ENCODE data around the gene CDCA4. TPM values are rescaled to one million over a fixed set of nuclear protein-coding genes. Genes with fewer than 3 reads are reported as not detected.
A peak's percentile ranks its signal among the peaks of the same experiment; 100 is the strongest.

CDCA4 gene
- total RNA-seq, 2 experiments from 2014 or later, result 17.7 to 18.8 TPM

DNA sequence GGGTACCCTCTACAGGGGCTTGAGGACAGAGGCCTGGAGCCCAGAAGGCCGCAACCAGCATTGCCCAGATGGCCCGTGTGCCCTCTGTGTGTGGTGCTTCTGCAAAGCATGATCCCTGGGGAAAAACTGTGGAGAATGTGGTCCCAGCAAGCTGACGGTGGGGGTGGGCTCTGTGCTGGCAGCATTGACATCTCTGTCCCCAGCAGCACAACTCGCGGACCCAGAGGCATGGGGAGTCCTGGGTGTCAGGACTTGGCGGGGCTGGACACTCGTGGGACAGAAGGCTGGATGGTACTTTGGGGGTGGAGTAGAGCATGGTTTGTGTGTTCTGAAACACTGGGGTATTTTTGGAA, 31.0 kb downstream of the CDCA4 start:
- Mint-ChIP-seq H3K27ac (no peak overlapping the region), H3K36me3 (ENCODE audit: low read depth) (no peaks in the 10 kb centered on the region), H3K9me3 (no peaks in the 10 kb centered on the region), H3K27me3 (no peaks in the 10 kb centered on the region), H3K4me3 (no peak overlapping the region), H3K4me1 (ENCODE audit: low read depth) (no peaks in the 10 kb centered on the region)
- Histone ChIP-seq H3K36me3 (ENCODE audit: insufficient read depth, low read length) (no peaks in the 10 kb centered on the region), H3K9me3 (ENCODE audit: control insufficient read depth in 1 of 2, insufficient read depth in 1 of 2, low read length in 2 of 2) (no peaks in the 10 kb centered on the region), H3K4me1 (ENCODE audit: insufficient read depth, low read length) (peaks cover 13% of the 10 kb centered on the region), H3K27me3 (ENCODE audit: control insufficient read depth in 1 of 2, insufficient read depth in 2 of 2, low read length in 2 of 2) (no peaks in the 10 kb centered on the region), H3K4me3 (ENCODE audit: low read length) (no peak overlapping the region), H3K27ac (ENCODE audit: low read depth in 1 of 2, low read length in 2 of 2) (no peak overlapping the region)
- TF ChIP-seq, protein P1, sequence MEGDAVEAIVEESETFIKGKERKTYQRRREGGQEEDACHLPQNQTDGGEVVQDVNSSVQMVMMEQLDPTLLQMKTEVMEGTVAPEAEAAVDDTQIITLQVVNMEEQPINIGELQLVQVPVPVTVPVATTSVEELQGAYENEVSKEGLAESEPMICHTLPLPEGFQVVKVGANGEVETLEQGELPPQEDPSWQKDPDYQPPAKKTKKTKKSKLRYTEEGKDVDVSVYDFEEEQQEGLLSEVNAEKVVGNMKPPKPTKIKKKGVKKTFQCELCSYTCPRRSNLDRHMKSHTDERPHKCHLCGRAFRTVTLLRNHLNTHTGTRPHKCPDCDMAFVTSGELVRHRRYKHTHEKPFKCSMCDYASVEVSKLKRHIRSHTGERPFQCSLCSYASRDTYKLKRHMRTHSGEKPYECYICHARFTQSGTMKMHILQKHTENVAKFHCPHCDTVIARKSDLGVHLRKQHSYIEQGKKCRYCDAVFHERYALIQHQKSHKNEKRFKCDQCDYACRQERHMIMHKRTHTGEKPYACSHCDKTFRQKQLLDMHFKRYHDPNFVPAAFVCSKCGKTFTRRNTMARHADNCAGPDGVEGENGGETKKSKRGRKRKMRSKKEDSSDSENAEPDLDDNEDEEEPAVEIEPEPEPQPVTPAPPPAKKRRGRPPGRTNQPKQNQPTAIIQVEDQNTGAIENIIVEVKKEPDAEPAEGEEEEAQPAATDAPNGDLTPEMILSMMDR (IDR thresholded peaks at IDR 0.05), result no peak
- DNase-seq (no peak), ATAC-seq (ENCODE audit: poor library complexity) (no peak)
- ChIA-PET CTCF (no interaction called here), POLR2A (no interaction called here)
- intact Hi-C loops (cut with DNase I, micrococcal nuclease), result no loop called here

DNA sequence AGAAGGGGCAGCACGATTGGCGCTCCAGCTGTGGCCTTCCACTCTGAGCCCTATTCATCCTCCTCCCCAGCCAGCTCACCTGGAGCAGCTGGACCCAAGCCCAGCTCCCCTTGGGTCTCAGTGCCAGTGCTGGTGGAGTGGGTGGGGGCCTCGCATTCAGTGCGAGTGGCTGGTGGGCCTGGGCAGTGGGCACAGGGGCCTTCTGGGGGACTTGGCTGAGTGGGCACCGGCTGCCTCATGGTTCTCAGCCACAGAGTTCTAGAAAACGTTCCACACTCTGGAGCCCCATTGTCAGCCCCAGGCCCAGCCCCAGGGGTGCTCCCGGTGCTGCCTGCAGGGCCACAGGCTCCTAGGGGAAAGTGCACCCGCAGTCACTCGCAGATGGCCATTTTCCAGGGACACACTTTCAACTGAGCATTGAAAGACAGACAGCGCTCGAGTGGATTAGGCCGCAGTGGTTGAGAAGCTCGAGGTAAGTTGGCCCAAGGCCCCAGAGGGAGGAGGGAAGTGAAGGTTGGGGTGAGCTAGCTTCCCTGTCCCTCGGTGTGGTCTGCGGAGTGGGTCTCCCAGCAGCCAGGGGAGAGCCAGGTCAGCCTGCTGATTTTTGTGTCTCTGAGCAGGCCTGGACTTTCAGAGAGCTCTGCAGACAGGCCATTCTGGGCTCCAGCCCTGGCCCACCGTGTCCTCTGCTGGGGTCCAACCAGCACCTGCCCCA, 31.5 kb downstream of the CDCA4 start:
- CTCF ChIA-PET, result no interaction called here
- H3K36me3 ChIP-seq (ENCODE audit: insufficient read depth, low read length), result no peaks in the 10 kb centered on the region
- H3K27me3 Mint-ChIP-seq, result no peaks in the 10 kb centered on the region
- intact Hi-C loops (cut with DNase I, micrococcal nuclease), result no loop called here
- POLR2A ChIA-PET, result no interaction called here
- no peaks in the 10 kb centered on the region for H3K9me3 Mint-ChIP-seq
- no peaks in the 10 kb centered on the region for H3K4me1 Mint-ChIP-seq (ENCODE audit: low read depth)
- TF ChIP-seq, protein P1 (IDR thresholded peaks at IDR 0.05), result no peak
- H3K27ac ChIP-seq (ENCODE audit: low read depth in 1 of 2, low read length in 2 of 2), result no peak overlapping the region
- H3K4me3 ChIP-seq (ENCODE audit: low read length), result no peak overlapping the region
- H3K27me3 ChIP-seq (ENCODE audit: control insufficient read depth in 1 of 2, insufficient read depth in 2 of 2, low read length in 2 of 2), result no peaks in the 10 kb centered on the region
- DNase-seq, result no peak
- ATAC-seq (ENCODE audit: poor library complexity), result no peak
- no peaks in the 10 kb centered on the region for H3K9me3 ChIP-seq (ENCODE audit: control insufficient read depth in 1 of 2, insufficient read depth in 1 of 2, low read length in 2 of 2)
- peaks cover 16% of the 10 kb centered on the region for H3K4me1 ChIP-seq (ENCODE audit: insufficient read depth, low read length)
- no peaks in the 10 kb centered on the region for H3K36me3 Mint-ChIP-seq (ENCODE audit: low read depth)
- H3K4me3 Mint-ChIP-seq, result no peak overlapping the region
- H3K27ac Mint-ChIP-seq, result no peak overlapping the region

DNA sequence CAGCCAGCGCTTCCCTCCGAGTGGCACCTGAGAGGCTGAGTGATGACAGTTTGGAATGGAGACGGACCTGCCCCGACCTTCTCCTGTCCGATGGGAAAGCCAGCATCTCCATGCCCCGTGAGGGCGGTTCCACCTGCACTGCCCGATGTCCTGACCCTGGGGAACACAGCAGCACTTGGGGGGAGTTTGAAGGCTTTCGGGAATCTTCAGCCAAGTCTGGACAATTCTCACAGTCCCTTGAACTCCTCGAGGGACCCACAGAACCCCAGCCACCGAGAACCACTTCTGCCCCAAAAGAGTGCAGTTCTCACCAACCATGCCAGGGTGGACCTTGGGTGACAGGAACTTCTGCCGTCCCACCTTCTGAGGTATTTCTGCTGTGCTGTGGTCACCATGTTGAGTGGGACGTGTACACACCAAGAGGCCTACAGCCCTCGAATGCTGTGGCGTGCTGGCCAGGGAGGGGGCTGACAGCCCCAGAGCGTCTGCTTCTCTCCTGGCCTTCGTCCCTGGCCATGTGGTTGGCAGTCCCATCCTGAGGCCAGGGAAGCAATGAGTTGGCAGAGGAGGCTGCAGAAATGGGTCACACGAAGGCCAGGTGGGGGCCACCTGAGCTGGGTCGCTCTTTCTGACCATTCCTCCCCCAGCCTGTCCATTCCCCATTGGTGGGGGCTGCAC, 34.3 kb downstream of the CDCA4 start:
- no peak for DNase-seq
- peak overlapping the region; percentile 56 for H3K4me3 ChIP-seq (ENCODE audit: low read length)

More for the DNA sequence above, 34.3 kb downstream of the CDCA4 start:
- TF ChIP-seq, protein P1 (IDR thresholded peaks at IDR 0.05), result no peak
- no peak overlapping the region for H3K27ac Mint-ChIP-seq
- no peaks in the 10 kb centered on the region for H3K36me3 ChIP-seq (ENCODE audit: insufficient read depth, low read length)
- H3K27me3 Mint-ChIP-seq, result no peaks in the 10 kb centered on the region
- H3K9me3 Mint-ChIP-seq, result no peaks in the 10 kb centered on the region
- H3K27me3 ChIP-seq (ENCODE audit: control insufficient read depth in 1 of 2, insufficient read depth in 2 of 2, low read length in 2 of 2), result no peaks in the 10 kb centered on the region
- ChIA-PET CTCF (no interaction called here), POLR2A (no interaction called here)
- no peak overlapping the region for H3K27ac ChIP-seq (ENCODE audit: low read depth in 1 of 2, low read length in 2 of 2)
- no peaks in the 10 kb centered on the region for H3K9me3 ChIP-seq (ENCODE audit: control insufficient read depth in 1 of 2, insufficient read depth in 1 of 2, low read length in 2 of 2)
- peak overlapping the region; percentile 42 for H3K4me3 Mint-ChIP-seq
- H3K36me3 Mint-ChIP-seq (ENCODE audit: low read depth), result no peaks in the 10 kb centered on the region
- H3K4me1 ChIP-seq (ENCODE audit: insufficient read depth, low read length), result peaks cover 16% of the 10 kb centered on the region
- no peaks in the 10 kb centered on the region for H3K4me1 Mint-ChIP-seq (ENCODE audit: low read depth)
- intact Hi-C loops (cut with DNase I, micrococcal nuclease), result loop anchor here in 1 of 2 experiments (1.0 kb wide), 1 partner anchor 32 kb away; no protein-coding TSS in a partner anchor
- no peak for ATAC-seq (ENCODE audit: poor library complexity)
